GM12873 (cell line): ENCODE results near the gene GSTM1.
A peak's percentile ranks its signal among the peaks of the same experiment; 100 is the strongest.

Experiments
- CTCF ChIP-seq: IDR thresholded peaks from 2 replicates; pipeline ENCODE4 v1.5.1; 2012; ENCODE audit warnings: low read depth, mild to moderate bottlenecking, moderate library complexity, low read length, control low read depth; ENCODE audit not compliant: insufficient read depth; ENCODE audit errors: missing control alignments

GSTM1 gene

GRCh38 chr1:109687641-109688499 lies at the start of gene GSTM1:
Gene GSTM1 (plus strand): TSS chr1:109687817. CDS start chr1:109687874, 57 bp downstream.
- TF ChIP-seq CTCF, result no peak

GRCh38 chr1:109639063-109639840 lies 48.4 kb upstream of the GSTM1 start:
- no peak for TF ChIP-seq CTCF

- no peak for TF ChIP-seq CTCF
These were observed 47.8 kb upstream of the GSTM1 start for GRCh38 chr1:109639841-109640184.

- TF ChIP-seq CTCF, result peak; percentile 99
These were observed 47.2 kb upstream of the GSTM1 start for GRCh38 chr1:109640285-109640865.

- TF ChIP-seq CTCF, result no peak
These were observed 46.4 kb upstream of the GSTM1 start for GRCh38 chr1:109641078-109641740.

GRCh38 chr1:109641861-109642260 lies 45.8 kb upstream of the GSTM1 start:
- TF ChIP-seq CTCF, result no peak

GRCh38 chr1:109642626-109643025 lies 45.0 kb upstream of the GSTM1 start:
- no peak for TF ChIP-seq CTCF
